Stimulated activated CD8-positive, alpha-beta memory T cell treated with anti-CD3 and anti-CD28 coated beads, Interleukin-12 subunit alpha, Interleukin-12 subunit beta, amount 100 ng/mL, for 24 hours (primary cell): Measurements from ENCODE around the gene OCRL.

Experiments used
- DNase-seq: peaks from one replicate; pipeline ENCODE4 v3.0.0-alpha.2; 2020; ENCODE audit errors: extremely low read depth

The OCRL gene

GRCh38 chrX:129634541-129634940 is 94.5 kb downstream of the OCRL start:
- DNase-seq: no peak

GRCh38 chrX:129636175-129636681 is 96.2 kb downstream of the OCRL start:
- DNase-seq: no peak

DNA sequence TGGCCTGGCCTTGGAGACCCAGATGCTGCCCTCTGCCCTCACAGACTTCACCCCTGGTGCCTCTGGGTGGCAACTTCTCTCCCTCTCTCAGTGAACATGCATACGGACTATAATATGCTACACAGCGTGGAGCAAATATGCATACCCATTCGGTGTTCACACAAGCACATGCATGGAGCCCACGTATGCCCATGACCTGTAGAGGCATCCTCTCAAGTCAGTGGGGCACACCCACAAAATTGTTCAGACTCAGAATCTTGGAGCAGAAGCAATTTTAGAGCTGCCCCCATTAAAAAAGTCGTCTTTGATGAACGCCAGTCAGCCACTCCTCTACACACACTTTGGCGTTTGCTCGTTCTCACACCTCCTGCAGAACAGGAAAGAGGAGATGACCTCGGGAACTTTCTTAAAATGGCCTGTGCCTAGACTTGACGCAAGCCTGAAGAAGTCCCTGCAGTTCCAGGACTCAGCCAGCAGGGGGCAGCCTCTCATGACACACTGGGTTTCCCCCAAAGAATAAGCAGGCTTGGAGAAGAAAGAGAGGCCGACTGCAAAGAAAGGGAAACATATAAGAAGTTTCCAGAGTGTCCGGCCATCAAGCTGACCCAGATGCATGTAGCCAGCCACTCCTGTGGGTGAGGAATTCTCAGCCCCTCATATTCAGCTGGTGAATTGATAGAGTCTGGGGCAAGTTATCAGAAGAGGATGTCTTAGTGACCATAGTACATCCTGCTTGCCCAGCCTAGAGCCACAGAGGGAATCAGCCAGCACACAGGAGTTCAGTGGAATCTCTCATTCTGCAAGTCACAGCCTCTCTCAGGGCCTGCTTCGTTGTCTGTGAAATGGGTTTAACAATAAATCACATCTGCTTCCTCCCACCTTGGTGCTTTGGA is 97.4 kb downstream of the OCRL start:
- DNase-seq: peak; percentile 27

DNA sequence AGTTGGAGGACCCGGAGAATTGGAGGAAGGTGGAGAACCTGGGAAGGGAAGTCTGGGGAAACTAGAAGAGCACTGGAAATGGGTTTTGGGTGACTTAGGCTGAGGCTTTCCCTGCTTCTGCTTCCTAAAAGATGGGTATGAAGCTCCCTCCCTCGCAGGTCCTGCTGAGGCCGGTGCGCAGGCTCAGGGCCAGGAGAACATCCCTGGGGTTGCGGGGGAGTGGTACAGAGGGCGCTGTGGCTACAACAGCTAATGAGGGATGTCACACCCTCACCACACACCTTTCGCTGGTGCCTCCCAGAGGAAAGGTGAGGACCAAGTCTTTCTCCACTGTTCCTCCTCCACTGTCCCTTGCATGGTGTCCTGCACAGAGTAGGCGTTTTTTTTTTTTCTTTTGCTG is 98.9 kb downstream of the OCRL start:
- no peak for DNase-seq

- no peak for DNase-seq
Observed at GRCh38 chrX:129640737-129641136, 100.7 kb downstream of the OCRL start.

DNA sequence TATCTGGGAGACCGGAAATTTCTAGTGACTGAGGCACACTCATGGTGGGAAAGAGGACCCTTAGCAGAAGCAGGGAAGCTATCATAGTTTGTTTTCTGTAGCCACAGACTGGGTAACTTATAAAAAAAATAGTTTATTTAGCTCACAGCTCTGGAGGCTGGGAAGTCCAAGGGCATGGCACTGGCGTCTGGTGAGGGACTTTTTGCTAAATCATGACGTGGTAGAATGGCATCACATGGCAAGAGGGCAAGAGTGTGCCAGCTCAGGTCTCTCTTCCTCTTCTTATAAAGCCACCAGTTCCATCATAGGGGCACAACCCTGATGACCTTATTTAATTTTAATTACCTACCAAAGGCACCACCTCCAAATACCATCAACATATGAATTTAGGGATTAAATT is 101.4 kb downstream of the OCRL start:
- DNase-seq: no peak

- no peak for DNase-seq
Observed at GRCh38 chrX:129641941-129642340, 101.9 kb downstream of the OCRL start.
